ENCODE measurements around the gene MORC4.

MORC4 gene

DNA sequence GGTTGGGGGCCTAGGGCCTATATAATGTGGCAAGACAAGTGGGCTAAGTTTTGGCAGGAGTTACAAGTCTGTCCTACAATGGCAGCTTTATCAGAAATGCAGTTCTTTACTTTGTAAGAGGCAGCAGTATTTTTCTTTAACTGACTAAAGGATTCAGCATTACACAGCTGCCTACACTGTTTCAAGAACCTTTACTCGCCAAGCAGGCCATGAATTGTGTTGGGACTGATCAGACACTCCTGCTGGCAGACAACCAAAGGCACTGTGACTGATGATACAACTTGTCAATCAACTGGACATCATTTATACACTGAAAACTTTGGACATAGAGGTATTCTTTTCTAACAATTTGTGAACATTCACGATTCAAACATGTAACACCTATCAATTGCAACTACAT is 4.3 kb downstream of the MORC4 start:
- H3K27me3 ChIP-seq (ENCODE audit: insufficient read depth, low read depth) = no peaks in the 10 kb centered on the region
- no peak overlapping the region for H3K4me2 ChIP-seq
- H3K79me2 ChIP-seq (ENCODE audit: insufficient read depth, low read depth) = no peaks in the 10 kb centered on the region
- no peaks in the 10 kb centered on the region for H3K36me3 ChIP-seq (ENCODE audit: insufficient read depth)
- no peak overlapping the region for H2AFZ ChIP-seq (ENCODE audit: low read depth)
- no peaks in the 10 kb centered on the region for H4K20me1 ChIP-seq (ENCODE audit: insufficient read depth)
- no peak overlapping the region for H3K9ac ChIP-seq
- H3K4me1 ChIP-seq (ENCODE audit: low read depth, poor library complexity, severe bottlenecking) = peaks cover 8% of the 10 kb centered on the region
- no peak overlapping the region for H3K27ac ChIP-seq
- H3K4me3 ChIP-seq (IDR thresholded peaks at IDR 0.05; ENCODE audit: insufficient read depth, low read depth, low read length) = no peak overlapping the region
- TF ChIP-seq, protein P1, sequence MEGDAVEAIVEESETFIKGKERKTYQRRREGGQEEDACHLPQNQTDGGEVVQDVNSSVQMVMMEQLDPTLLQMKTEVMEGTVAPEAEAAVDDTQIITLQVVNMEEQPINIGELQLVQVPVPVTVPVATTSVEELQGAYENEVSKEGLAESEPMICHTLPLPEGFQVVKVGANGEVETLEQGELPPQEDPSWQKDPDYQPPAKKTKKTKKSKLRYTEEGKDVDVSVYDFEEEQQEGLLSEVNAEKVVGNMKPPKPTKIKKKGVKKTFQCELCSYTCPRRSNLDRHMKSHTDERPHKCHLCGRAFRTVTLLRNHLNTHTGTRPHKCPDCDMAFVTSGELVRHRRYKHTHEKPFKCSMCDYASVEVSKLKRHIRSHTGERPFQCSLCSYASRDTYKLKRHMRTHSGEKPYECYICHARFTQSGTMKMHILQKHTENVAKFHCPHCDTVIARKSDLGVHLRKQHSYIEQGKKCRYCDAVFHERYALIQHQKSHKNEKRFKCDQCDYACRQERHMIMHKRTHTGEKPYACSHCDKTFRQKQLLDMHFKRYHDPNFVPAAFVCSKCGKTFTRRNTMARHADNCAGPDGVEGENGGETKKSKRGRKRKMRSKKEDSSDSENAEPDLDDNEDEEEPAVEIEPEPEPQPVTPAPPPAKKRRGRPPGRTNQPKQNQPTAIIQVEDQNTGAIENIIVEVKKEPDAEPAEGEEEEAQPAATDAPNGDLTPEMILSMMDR (conservative IDR thresholded peaks at IDR 0.05; ENCODE audit: low read depth, low read length) = no peak

- no peaks in the 10 kb centered on the region for H4K20me1 ChIP-seq (ENCODE audit: insufficient read depth)
Measured at GRCh38 chrX:106987488-106987887, 12.5 kb downstream of the MORC4 start.

DNA sequence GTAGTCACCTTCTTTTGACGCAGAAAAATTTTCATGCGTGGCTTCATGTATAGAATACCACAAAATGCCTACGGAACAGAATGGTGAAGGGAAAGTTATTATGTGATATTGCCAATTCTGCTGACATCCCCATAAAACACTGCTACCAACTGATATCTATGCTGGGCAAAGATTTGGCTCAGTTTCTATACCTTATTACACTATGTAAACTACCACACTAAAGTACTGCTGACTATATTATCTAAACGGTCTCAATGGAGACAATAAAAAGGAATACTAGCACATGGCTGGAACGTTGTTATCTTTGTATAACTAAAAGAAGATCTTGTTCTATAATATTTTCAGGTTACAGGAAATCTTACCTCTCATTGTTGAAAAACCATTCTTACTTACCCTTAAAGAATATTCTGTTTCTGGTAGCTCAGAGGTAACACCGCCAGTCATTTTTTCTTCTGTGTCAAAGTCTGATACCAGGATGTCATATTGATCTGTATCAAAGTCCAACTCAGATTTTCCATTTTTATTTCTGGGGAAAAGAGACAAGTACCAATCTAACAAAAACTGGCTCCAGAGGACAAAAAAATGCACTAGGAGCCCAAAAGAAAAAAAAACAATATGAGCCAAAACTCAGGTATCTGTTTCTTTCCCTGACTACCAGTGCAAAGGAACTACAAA is 18.9 kb downstream of the MORC4 start:
- Histone ChIP-seq H3K9ac (no peak overlapping the region), H3K27ac (no peak overlapping the region), H3K79me2 (ENCODE audit: insufficient read depth, low read depth) (no peaks in the 10 kb centered on the region), H2AFZ (ENCODE audit: low read depth) (no peak overlapping the region), H3K27me3 (ENCODE audit: insufficient read depth, low read depth) (no peaks in the 10 kb centered on the region), H4K20me1 (ENCODE audit: insufficient read depth) (no peaks in the 10 kb centered on the region), H3K4me2 (no peak overlapping the region), H3K4me1 (ENCODE audit: low read depth, poor library complexity, severe bottlenecking) (no peaks in the 10 kb centered on the region), H3K4me3 (IDR thresholded peaks at IDR 0.05; ENCODE audit: insufficient read depth, low read depth, low read length) (no peak overlapping the region), H3K36me3 (ENCODE audit: insufficient read depth) (no peaks in the 10 kb centered on the region)
- TF ChIP-seq, protein P1 (conservative IDR thresholded peaks at IDR 0.05; ENCODE audit: low read depth, low read length) = no peak

More at GRCh38 chrX:106987488-106987887, 12.5 kb downstream of the MORC4 start:
- Histone ChIP-seq H3K4me3 (IDR thresholded peaks at IDR 0.05; ENCODE audit: insufficient read depth, low read depth, low read length) (no peak overlapping the region), H3K27me3 (ENCODE audit: insufficient read depth, low read depth) (no peaks in the 10 kb centered on the region), H3K9ac (no peak overlapping the region), H3K36me3 (ENCODE audit: insufficient read depth) (no peaks in the 10 kb centered on the region), H3K4me1 (ENCODE audit: low read depth, poor library complexity, severe bottlenecking) (no peaks in the 10 kb centered on the region), H3K4me2 (no peak overlapping the region), H3K79me2 (ENCODE audit: insufficient read depth, low read depth) (no peaks in the 10 kb centered on the region), H2AFZ (ENCODE audit: low read depth) (no peak overlapping the region), H3K27ac (no peak overlapping the region)
- TF ChIP-seq, protein P1 (conservative IDR thresholded peaks at IDR 0.05; ENCODE audit: low read depth, low read length) = no peak

DNA sequence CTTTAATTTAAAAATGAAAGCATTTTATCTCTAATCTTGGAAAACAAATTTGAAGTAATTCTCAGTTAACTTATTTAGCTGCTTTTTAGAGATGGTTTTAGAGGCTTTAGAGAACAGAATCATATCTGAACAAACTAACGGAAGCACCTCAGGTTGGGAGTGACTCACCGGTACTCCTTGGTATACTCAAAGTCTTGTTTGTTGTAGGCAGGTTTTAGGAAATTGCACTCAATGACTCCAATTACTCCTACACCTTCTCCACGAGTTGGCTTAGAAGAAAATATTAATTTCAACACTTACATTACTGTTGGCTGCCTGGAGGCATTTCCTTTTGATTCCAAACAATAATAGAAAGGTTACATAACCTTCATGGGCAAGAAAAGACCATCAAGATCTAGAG is 23.6 kb downstream of the MORC4 start:
- TF ChIP-seq, protein P1 (conservative IDR thresholded peaks at IDR 0.05; ENCODE audit: low read depth, low read length) = no peak
- no peak overlapping the region for H3K27ac ChIP-seq
- H2AFZ ChIP-seq (ENCODE audit: low read depth) = no peak overlapping the region
- no peak overlapping the region for H3K4me3 ChIP-seq (IDR thresholded peaks at IDR 0.05; ENCODE audit: insufficient read depth, low read depth, low read length)
- no peaks in the 10 kb centered on the region for H3K4me1 ChIP-seq (ENCODE audit: low read depth, poor library complexity, severe bottlenecking)
- H3K79me2 ChIP-seq (ENCODE audit: insufficient read depth, low read depth) = no peaks in the 10 kb centered on the region
- H3K9ac ChIP-seq = no peak overlapping the region
- H3K36me3 ChIP-seq (ENCODE audit: insufficient read depth) = no peaks in the 10 kb centered on the region
- H3K4me2 ChIP-seq = no peak overlapping the region
- no peaks in the 10 kb centered on the region for H3K27me3 ChIP-seq (ENCODE audit: insufficient read depth, low read depth)
- H4K20me1 ChIP-seq (ENCODE audit: insufficient read depth) = no peaks in the 10 kb centered on the region
